Mesothelial cell of epicardium (in vitro differentiated cells): ENCODE measurements around the gene IL20RB. TPM values are rescaled to one million over a fixed set of nuclear protein-coding genes. Genes with fewer than 3 reads are reported as not detected.
"Not testable (repeated sequence)": the region's sequence is repeated elsewhere in the genome, so short reads cannot be mapped to it uniquely, and the experiment has no call there.

ENCODE experiments used
- DNase-seq, 2 experiments: peaks; one replicate each; pipeline ENCODE4 v3.0.0; 2021; ENCODE audit warnings: low spot score in 2 of 2; ENCODE audit not compliant: unreplicated experiment in 2 of 2
- H3K27ac Mint-ChIP-seq: 2 replicates; pipeline ENCODE4 v1.8.0; 2021; ENCODE audit warnings: mixed read lengths
- H3K27me3 Mint-ChIP-seq: 2 replicates; pipeline ENCODE4 v1.8.0; 2021; ENCODE audit warnings: low read depth, mixed read lengths
- H3K36me3 Mint-ChIP-seq: 2 replicates; pipeline ENCODE4 v1.8.0; 2021; ENCODE audit warnings: mixed read lengths
- H3K4me1 Mint-ChIP-seq: 2 replicates; pipeline ENCODE4 v1.8.0; 2021; ENCODE audit warnings: mixed read lengths
- H3K4me3 Mint-ChIP-seq: 2 replicates; pipeline ENCODE4 v1.8.0; 2021; ENCODE audit warnings: mild to moderate bottlenecking, moderate library complexity, mixed read lengths
- H3K9me3 Mint-ChIP-seq: 2 replicates; pipeline ENCODE4 v1.8.0; 2021; ENCODE audit warnings: mixed read lengths
- total RNA-seq: library from RNA; stranded (reverse); gene quantifications from 3 replicates; pipeline ENCODE4 v1.2.1, GENCODE V29; 2021
- TF ChIP-seq, protein P1 (sequence below): fragments of 200-600 bp; sonication (generic); IDR thresholded peaks from one replicate; pipeline ENCODE4 v1.5.0; 2021; ENCODE audit warnings: antibody characterized with exemption; ENCODE audit not compliant: unreplicated experiment

Gene IL20RB
- total RNA-seq, 1 donor from 2014 or later = 1.8 TPM

DNA sequence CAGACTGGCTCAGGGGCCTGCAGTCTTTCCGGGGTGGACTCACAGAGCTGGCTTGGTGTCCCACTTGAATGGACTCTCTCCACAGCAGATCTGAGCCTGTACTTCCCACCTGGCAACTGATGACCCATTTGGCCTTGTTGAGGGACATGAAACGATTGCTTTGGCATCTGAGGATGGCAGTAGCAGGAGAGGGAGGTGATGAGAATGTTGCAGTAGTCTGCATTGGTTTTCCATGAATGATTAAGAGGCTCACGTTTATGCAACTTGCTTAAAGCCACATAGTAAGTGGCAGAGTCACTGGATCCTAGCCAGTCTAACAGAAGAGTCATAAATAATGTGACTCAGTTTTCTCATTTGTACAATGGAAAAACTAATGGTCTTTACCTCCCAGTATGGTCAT lies 21.9 kb downstream of the IL20RB start:
- Mint-ChIP-seq H3K27me3 (no peaks in the 10 kb centered on the region), H3K4me3 (no peak overlapping the region), H3K4me1 (no peaks in the 10 kb centered on the region), H3K36me3 (peaks cover 3% of the 10 kb centered on the region), H3K27ac (no peak overlapping the region), H3K9me3 (peaks cover 4% of the 10 kb centered on the region)
- TF ChIP-seq, protein P1, sequence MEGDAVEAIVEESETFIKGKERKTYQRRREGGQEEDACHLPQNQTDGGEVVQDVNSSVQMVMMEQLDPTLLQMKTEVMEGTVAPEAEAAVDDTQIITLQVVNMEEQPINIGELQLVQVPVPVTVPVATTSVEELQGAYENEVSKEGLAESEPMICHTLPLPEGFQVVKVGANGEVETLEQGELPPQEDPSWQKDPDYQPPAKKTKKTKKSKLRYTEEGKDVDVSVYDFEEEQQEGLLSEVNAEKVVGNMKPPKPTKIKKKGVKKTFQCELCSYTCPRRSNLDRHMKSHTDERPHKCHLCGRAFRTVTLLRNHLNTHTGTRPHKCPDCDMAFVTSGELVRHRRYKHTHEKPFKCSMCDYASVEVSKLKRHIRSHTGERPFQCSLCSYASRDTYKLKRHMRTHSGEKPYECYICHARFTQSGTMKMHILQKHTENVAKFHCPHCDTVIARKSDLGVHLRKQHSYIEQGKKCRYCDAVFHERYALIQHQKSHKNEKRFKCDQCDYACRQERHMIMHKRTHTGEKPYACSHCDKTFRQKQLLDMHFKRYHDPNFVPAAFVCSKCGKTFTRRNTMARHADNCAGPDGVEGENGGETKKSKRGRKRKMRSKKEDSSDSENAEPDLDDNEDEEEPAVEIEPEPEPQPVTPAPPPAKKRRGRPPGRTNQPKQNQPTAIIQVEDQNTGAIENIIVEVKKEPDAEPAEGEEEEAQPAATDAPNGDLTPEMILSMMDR = no peak
- DNase-seq = no peak

DNA sequence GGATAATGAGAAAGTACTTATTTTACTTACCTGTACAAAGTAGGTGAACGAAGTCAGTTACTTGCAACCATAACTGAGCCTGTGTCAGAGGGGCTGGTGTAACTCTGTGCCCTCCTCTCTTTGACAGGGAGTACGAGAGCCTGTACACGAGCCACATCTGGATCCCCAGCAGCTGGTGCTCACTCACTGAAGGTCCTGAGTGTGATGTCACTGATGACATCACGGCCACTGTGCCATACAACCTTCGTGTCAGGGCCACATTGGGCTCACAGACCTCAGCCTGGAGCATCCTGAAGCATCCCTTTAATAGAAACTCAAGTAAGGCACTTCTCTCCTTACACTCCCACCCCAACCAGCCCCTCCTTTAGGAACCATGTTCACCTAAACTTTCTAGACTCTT lies 24.2 kb downstream of the IL20RB start:
- no peak for DNase-seq
- H3K4me1 Mint-ChIP-seq = no peaks in the 10 kb centered on the region
- TF ChIP-seq, protein P1 = no peak
- H3K4me3 Mint-ChIP-seq = no peak overlapping the region
- no peaks in the 10 kb centered on the region for H3K27me3 Mint-ChIP-seq
- H3K9me3 Mint-ChIP-seq = no peaks in the 10 kb centered on the region
- no peak overlapping the region for H3K27ac Mint-ChIP-seq
- peaks cover 3% of the 10 kb centered on the region for H3K36me3 Mint-ChIP-seq

DNA sequence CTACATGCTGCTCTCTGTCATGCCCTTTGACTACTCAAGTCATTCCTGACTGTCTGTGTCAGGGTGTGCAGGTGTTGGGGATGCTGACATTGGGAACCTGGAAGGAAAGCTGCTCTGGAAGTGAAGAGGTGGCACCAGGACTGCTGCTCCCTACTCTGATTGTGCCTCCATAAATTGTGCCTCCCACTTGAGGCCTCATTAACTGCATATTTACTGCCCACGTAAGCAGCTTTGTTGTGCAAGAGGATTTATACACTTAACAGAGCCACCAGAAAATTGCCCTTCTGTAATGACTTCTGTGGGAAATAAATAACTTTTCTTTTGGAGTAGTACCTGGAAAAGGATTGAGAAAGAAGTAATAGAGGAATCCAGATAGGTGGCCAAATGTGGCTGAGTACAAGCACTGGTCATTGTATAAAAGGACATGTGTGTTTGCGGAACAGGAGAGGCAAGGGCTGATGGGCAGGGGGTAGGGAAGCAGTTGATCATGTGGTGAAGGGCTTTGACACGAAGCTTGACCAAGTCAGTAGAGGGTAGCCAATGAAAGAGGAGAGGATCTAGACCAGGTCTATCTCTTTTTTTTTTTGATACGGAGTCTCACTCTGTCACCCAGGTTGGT lies 24.8 kb downstream of the IL20RB start:
- H3K36me3 Mint-ChIP-seq = peaks cover 3% of the 10 kb centered on the region
- H3K4me3 Mint-ChIP-seq = no peak overlapping the region
- DNase-seq = no peak
- H3K4me1 Mint-ChIP-seq = no peaks in the 10 kb centered on the region
- H3K27me3 Mint-ChIP-seq = no peaks in the 10 kb centered on the region
- H3K9me3 Mint-ChIP-seq = no peaks in the 10 kb centered on the region
- H3K27ac Mint-ChIP-seq = no peak overlapping the region
- TF ChIP-seq, protein P1 = no peak

DNA sequence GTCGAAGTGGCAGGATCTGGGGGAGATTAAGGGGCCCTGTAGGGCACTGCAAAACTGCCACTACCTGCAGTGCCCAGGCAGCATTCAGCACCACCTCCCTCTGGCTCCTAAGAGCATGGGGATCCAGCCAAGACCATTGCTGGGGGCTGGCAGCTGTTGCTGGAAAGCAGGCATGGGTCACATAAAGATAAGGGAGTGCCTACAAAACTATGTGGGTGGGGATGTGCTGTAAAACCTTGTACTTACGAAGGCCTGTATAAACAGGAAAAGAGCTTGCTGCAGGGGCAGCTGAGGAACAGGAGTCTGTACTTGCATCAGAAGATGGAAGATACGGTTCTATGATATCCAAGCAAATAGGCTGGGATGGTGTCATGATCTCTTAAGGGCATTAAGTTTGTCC lies 27.1 kb downstream of the IL20RB start:
- Mint-ChIP-seq H3K27me3 (no peaks in the 10 kb centered on the region), H3K36me3 (peaks cover 3% of the 10 kb centered on the region), H3K4me1 (no peaks in the 10 kb centered on the region), H3K27ac (no peak overlapping the region), H3K9me3 (no peaks in the 10 kb centered on the region), H3K4me3 (no peak overlapping the region)
- no peak for DNase-seq
- TF ChIP-seq, protein P1 = no peak

DNA sequence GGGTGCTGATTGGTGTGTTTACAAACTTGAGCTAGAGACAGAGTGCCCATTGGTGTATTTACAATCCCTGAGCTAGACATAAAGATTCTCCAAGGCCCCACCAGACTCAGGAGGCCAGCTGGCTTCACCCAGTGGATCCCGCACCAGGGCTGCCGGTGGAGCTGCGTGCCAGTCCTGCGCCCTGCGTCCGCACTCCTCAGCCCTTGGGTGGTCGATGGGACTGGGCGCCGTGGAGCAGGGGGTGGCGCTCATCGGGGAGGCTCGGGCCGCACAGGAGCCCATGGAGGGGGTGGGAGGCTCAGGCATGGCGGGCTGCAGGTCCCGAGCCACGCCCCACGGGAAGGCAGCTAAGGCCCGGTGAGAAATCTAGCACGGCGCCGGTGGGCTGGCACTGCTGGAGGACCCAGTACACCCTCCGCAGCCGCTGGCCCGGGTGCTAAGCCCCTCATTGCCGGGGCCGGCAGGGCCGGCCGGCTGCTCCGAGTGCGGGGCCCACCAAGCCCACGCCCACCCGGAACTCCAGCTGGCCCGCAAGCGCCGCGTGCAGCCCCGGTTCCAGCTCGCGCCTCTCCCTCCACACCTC lies 29.7 kb downstream of the IL20RB start:
- H3K27me3 Mint-ChIP-seq, H3K9me3 Mint-ChIP-seq, H3K27ac Mint-ChIP-seq, H3K36me3 Mint-ChIP-seq, DNase-seq, H3K4me3 Mint-ChIP-seq, H3K4me1 Mint-ChIP-seq: not testable (repeated sequence)

DNA sequence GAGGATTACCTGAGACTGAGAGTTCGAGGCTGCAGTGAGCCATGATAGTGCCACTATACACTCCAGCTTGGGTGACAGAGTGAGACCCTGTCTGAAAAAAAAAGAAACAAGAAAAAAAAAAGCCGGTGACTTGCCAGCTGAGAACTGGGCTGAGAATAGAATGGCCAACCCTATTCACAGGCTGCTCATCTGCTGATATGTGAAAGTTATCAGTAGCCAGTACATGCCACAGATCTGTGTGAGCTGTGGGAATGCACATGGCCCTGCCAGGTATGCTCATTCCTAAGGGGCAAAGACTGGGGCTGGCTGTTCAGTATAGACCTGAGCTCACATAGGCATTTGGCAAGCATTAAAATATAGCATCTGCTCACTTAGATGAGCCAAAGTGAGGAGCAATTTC lies 30.9 kb downstream of the IL20RB start:
- no peak overlapping the region for H3K4me3 Mint-ChIP-seq
- H3K36me3 Mint-ChIP-seq = peaks cover 3% of the 10 kb centered on the region
- no peak overlapping the region for H3K27ac Mint-ChIP-seq
- no peaks in the 10 kb centered on the region for H3K9me3 Mint-ChIP-seq
- no peaks in the 10 kb centered on the region for H3K27me3 Mint-ChIP-seq
- TF ChIP-seq, protein P1 = no peak
- no peaks in the 10 kb centered on the region for H3K4me1 Mint-ChIP-seq
- no peak for DNase-seq
